NOMO-1 treated with DMSO at 0.1 percent for 48 hours (cell line): ENCODE results near the gene CLECL1.
A peak's percentile ranks its signal among the peaks of the same experiment; 100 is the strongest.
"Not testable (repeated sequence)": the region's sequence is repeated elsewhere in the genome, so short reads cannot be mapped to it uniquely, and the experiment has no call there.

Experiments used
- DNase-seq: peaks from one replicate; lab custom pipeline; 2025; ENCODE audit not compliant: unreplicated experiment; lab: John Stamatoyannopoulos, UW

The CLECL1 gene

DNA sequence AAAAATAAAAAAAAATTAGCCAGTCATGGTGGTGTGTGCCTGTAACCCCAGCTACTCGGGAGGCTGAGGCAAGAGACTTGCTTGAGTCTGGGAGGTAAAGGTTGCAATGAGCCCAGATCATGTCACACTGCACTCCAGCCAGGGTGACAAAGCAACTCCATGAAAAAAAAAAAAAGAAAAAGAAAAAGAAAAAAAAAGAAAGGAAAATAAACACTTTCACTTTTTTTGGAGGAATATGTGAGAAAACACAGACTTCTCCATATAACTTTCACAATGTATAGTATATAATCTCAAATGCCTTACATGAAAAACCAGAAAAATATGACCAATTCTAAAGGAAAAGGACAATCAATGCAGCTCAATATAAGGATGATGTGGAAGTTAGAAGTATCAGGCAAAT is 8.9 kb downstream of the CLECL1 start:
- DNase-seq, result no peak

DNA sequence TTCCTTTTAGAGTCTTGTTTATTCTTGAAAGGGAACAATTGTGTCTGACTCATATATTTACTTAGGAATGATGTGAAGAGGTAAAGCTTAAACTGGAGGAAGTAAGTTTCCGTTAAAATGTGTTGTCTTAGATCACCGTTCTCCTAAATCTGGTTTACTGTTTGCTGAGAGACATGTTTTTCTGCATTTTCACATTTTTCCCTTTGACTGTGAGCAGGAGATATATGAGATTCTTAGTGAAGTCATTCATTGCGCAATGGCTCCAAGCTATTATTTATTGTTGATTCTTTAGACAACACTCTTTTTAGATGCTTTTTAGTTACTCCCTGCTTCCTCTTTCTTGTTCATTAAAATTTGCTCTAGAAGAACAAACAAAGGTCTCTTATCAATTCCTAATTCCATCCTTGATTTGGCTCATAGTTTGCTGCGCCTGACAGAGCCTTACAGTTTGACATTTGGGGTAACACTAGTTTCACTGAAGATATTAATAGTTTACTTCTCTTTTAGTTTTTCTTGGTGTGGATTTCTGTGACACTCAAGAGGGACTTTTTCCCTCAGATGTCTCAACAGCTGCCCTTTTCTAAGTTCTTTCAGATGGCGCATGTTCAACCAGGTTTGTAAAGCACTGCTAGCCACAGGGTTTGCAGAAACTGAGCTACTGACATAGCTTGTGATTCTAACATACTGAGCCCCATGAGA is 11.4 kb downstream of the CLECL1 start:
- DNase-seq, result peak; percentile 80

DNA sequence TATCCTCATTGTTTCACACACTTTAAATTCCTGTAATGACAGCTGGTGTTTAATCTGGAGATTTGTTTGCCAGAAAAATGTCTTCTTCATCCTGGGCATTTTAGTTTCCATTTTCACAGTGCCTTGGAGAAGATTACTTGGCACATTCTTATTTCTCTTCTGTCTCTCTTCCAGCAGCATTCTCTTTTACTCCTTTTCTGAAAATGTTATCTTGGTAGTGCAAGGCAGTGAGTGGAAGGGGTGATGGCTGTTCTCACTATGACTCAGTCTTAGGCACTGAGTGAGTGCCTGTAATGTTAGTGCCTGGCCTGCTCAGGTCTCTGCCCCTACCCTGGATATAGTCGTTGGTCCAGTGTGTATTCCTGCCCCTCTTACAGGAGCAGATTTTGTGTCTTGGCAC is 13.1 kb downstream of the CLECL1 start:
- DNase-seq, result no peak

DNA sequence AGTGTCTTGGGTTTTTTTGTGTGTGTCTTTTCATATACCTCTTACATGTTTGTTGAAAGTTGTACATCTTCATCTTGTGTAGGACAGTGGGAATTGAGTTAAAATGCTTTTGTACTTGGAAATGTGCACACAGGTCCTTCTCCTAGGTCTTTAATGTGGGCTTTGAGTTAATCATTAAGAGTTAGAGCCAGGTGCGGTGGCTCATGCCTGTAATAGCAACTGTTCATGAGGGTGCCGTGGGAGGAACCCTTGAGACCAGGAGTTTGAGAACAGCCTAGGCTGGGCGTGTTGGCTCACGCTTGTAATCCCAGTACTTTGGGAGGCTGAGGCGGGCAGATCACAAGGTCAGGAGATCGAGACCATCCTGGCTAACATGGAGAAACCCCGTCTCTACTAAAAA is 13.9 kb downstream of the CLECL1 start:
- DNase-seq, result no peak

DNA sequence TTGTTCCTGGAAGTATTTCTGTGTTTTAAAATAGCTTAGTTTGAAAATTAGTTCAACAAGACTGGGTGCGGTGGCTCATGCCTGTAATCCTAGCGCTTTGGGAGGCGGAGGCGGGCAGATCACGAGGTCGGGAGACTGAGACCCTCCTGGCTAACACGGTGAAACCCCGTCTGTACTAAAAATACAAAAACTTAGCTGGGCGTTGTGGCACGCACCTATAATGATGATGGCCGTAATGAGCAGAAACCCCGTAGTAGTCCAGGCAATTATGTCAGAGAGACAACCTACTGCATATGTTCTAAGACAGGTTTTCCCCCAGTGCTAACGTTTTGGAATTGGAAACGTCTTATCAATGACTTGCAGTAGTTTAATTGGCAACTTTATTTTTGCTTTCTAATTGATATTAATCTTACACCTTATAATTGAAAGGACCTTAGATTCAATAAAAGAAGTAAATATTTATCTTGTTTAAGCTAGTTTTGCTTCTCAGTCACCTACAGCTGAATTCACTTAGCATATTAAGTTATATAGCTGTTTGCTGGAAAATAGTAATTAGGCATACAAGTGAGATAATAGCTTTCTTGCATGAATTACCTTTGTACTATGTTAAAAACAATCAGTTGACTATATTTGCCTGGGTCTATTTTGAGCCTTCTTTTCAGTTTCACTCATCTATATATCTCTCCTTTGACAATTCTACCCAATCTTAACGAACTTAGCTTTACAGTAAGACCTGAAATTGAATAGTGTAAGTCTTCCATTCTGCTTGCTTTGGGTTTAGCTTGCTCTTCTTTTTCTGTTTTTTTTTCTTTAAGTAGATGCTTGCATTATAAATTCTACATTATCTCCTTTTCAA is 15.6 kb downstream of the CLECL1 start:
- no peak for DNase-seq

DNA sequence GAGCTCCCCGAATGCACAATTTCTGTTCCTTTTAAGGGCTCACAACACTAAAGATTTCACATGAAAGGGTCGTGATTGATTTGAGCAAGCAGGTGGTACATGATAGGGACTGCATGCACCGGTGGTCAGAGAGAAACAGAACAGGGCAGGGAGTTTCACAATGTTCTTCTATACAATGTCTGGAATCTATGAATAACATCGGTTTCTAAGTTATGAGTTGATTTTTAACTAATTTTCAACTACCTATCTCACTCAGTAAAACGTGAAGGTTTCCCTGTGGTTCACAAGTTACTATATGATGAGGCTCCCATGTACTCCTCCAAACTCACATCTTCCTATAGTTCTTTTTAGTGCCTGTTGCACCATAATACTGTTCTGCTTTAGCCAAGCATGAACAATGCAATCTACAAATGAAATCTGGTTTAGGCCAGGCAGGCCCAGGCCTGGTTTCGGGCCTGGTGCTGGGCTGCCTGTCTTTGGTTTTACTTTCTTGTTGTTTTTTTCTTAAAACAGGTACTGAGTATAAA is 19.8 kb downstream of the CLECL1 start:
- DNase-seq, result not testable (repeated sequence)

DNA sequence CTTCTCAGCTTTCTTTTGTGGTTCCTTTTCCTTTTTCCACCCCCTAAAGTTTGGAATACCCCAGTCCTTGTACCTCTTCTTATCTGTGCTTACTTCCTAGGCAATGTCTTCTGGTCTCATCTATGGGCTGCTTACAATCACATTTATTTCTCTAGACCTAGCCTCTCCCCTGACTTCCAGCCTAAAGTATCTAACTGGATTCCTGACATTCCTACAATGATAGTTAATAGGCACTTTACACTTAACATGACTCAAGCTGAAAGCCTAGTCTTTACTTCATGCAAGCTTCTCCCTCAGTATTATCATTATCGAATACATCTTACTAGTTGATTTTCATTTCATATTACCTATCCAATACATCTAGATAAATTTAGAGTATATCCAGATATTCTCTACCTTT is 21.2 kb downstream of the CLECL1 start:
- DNase-seq, result no peak

DNA sequence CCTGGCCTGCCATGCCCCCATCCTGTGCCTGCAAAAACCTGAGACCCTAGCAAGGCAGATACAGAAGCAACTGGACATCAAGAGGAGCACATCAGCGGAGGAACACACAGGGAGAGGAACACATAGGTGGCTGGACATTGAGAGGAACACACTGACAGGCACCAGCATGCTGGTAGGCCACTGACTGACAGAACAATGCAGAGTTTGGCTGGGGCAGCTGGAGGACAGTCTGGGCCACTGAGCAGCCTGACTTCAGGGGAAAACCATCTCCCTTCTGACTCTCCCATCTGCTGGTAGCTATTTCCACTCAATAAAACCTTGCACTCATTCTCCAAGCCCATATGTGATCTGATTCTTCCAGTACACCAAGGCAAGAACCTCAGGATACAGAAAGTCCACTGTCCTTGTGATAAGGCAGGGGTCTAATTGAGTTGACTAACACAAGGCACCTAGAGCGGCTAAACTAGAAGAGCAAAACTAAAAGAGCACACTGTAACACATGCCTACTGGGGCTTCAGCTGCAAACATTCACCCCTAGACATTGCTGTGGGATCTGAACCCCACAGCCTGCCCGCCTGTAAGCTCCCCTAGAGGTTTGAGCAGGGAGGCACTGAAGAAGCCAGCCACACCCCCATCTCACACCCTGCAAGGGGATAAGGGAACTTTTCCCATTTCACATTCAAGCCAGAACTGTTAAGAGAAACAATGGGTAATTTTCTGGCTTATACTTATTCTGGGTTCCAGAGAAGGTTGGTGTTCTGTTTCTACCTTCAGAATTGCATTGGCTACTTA is 22.1 kb downstream of the CLECL1 start:
- DNase-seq, result no peak

DNA sequence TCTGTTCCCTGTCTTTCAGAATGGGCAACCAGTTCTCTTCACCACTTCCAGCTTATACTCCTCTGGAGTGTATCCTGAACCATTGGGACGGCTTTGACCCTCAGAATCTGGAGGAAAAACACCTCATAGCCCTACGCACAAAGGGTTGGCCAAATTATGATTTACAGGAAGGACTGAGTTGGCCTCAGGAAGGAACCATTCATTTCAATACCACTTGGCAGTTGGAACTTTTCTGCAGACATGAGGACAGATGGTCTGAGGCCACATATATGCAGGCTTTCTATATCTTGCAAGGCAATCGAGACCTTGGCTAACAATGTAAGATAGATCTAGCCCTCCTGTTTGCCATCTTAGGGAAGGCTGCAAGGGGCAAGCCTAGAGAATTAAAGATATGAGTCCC is 24.0 kb downstream of the CLECL1 start:
- DNase-seq, result no peak

DNA sequence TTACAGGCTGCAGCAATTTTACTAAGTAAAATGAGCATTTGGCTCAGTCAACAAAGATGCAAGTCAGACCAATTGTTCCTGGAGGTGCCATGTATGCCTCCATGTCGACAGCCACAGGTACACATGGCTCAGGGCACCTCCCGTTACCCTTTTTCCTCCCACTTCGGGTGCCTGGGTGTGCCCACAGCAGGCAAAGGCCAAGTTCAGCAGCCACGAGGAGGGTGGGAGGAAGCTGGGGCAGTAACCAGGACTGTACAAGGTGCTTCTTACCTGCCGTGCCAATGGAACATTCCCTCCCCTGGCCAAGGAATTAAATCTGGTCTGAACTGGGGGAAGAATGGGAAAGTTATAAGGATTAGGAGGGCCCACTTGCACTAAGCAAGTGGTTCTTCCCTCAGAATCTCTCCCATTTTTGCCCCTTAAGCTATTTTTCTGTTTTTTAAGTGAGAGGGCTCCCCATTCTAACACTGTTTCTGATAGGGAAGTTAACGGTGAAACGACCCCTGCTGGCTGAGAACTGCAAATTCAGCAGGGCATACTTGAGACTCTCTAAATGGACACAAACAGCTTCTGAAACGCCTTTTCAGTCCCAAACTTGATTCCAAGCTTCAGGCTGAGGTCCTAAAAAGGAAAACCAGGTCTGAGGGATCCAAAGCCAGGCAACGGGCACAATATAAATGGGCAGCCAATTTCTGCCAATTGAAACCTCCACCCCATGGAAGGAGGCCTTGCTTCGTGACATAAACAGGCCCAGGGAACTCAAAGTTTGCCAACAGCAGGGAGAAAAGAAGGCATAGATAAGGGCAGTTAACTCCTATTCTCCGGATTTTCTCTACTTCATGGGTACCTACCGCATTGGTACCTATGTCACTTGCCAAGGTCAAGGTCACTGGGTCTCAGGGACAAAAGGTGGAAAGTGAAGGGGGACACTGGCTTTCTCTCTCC is 24.8 kb downstream of the CLECL1 start:
- peak; percentile 35 for DNase-seq

DNA sequence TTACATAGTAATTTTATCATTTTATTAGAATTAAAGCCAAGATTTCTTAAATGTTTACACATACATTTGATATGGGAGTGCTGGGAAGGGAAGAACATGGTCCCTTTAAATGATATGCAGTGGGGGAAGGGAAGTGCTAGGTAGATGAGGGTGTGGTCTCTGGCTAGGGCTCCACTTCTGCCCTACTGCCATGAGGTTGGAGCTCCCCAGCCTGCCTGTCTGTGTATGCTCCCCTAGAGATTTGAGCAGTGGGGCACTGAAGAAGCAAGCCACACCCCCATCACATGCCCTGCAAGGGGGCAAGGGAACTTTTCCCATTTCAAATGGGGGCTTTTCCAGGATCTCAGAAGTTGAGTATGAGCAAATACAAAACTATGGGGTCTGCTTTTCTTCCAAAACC is 25.5 kb downstream of the CLECL1 start:
- no peak for DNase-seq

DNA sequence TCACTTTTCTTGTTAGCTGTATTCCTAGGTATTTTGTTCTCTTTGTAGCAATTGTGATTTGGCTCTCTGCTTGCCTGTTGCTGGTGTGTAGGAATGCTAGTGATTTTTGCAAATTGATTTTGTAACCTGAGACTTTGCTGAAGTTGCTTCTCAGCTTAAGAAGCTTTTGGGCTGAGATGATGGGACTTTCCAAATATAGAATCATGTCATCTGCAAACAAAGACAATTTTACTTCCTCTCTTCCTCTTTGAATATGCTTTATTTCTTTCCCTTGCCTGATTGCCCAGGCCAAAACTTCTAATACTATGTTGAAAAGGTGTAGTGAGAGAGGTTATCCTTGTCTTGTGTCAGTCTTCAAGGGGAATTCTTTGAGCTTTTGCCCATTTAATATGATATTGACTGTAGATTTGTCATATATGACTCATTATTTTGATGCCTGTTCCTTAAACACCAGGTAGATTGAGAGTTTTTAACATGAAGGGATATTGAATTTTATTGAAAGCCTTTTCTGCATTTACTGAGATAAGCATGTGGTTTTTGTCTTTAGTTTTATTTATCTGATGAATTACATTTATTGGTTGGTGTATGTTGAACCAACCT is 26.7 kb downstream of the CLECL1 start:
- DNase-seq, result no peak

DNA sequence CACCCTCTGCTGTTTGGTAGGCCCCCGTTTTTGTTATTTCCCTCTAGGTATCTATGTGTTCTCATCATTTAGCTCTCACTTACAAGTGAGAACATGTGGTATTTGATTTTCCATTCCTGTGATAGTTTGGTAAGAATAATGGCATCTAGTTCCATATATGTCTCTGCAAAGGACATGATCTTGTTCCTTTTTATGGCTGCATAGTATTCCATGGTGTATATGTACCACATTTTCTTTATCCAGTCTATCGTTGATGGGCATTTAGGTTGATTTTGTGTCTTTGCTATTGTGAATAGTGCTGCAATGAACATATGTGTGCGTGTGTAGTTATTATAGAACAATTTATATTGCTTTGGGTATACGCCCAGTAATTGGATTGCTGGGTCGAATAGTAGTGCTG is 28.3 kb downstream of the CLECL1 start:
- not testable (repeated sequence) for DNase-seq

DNA sequence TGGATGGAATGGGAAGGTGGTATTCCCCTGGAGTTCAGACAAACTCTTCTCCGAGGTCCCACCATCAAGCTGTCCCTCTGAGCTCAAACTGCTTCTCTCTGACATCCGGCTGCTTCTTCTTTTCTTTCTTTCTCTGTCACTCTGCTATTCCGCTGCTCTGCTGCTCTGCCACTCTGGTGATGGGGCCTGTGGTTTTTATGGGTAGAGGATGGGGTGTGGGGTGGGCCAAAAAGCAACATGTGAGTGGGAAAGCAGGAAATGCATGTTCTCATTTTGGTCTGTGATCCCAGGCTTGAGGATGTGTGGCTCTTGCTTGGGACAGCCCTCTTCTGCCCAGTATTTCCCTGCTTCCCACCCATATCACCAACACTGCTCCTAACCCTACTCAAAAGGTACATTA is 30.6 kb downstream of the CLECL1 start:
- no peak for DNase-seq

DNA sequence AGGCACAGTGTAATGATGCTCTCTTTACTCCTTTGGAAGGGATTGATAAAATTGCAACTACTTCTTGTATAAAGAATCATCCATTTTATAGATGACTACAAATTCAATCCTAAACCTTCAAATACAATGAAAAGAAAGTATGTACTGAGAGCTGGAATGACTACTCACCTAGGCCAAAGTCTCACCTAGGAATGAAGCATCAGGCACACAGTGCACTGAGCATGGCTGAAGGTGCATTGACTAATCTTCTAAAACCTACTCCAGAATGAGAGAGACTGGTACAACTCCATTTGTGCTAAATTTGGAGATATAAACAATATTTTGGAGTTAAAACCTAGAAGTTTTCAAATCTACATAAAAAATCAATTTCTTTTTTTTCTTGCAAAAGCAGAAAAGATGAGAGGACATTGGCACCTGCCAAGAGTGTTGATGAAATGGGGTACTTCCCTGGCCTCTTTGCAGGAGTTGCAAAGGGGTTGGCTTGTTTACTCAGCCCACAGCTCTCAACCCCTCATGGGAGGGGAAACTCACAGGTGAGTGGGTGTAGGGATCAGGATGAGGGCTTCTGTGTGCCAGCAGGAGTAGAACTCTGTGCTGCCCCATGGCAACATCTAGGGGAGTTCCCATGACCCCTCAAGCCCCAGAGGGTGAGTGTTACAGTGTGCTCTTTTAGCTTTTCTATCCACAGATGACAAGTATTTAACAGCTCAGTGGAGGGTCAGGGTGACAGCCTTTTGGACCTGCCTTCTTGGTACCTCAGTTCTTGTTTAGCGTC is 31.3 kb downstream of the CLECL1 start:
- no peak for DNase-seq

DNA sequence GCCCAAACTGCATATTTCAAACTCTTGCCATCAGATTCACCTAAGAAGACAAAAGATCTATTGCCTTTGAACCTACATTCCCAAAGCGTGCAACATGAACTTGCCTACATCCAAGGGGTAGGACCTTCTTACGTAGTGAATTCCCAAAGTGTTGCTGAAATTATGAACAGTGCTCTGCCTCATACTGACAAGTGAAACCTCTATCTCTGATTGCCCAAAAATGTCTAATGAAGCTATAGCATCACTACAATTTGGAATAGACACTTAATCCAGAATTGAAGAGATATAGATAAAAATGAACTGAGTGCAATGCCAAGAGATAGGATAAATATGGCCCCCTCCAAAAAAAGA is 32.3 kb downstream of the CLECL1 start:
- DNase-seq, result no peak

DNA sequence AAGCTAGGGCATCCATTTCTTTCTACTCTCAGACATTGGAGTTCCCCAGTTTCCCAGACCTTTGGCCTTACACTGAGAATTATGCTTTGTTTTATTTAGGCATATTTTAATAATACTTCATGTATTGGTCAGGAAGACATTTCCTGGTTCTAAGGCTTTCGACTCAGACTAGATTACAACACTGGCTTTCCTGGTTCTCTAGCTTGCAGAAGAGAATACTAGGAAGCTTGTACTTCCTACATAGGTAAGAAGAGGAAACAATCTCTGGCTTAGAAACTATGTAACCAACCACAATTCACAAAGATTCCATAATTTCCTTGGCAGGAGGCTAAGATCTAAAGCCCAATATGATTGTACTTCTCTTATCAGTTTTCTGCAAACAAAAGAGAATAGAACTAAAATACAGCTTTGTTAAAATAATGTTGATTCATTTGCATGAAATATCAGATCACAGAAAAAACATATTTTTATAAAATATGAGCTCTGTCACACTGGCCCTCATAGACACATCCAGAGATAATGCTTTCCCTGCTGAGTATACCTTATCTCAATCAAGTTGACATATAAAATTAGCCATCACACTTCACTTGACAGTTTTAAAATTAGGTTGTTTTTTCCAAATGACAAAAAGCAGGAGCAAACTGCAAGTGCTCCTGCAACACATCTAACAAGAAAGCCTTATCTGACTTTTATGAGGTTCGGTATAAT is 32.8 kb downstream of the CLECL1 start:
- DNase-seq, result no peak

DNA sequence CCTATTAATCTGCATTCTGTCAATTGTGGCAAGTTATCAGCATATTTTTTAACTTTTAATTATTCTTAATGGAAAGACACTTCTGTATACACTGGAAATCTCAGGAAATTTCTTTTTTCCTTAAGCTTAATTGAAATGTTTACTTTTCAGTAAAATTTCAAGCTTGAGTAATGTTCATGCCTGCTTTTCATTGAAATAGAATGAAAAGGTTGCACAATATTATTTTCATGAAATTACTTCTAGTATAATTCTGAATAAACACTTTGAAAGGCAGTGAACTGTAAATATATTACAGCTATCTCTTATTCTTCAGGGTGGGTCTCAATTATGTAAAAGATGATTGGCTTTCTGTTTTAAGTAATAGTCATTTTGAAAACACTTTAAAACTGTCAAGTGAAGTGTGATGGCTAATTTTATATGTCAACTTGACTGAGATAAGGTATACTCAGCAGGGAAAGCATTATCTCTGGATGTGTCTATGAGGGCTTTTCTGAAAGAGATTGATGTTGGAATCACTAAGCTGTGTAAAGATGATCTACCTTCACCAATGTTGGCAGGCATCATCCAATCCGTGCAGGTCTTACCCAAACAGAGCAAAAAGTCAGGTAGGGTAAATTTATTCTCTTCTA is 33.5 kb downstream of the CLECL1 start:
- no peak for DNase-seq
